SIG-M5 treated with dmso at 0.1 percent for 504 hours (cell line): ENCODE measurements around the gene FRG2C.
"Not testable (repeated sequence)": the region's sequence is repeated elsewhere in the genome, so short reads cannot be mapped to it uniquely, and the experiment has no call there.

Source experiments
- DNase-seq: peaks from one replicate; lab custom pipeline; 2025; ENCODE audit not compliant: unreplicated experiment; lab: John Stamatoyannopoulos, UW

The FRG2C gene

GRCh38 chr3:75669348-75670297 is 5.5 kb downstream of the FRG2C start:
- DNase-seq: not testable (repeated sequence)

DNA sequence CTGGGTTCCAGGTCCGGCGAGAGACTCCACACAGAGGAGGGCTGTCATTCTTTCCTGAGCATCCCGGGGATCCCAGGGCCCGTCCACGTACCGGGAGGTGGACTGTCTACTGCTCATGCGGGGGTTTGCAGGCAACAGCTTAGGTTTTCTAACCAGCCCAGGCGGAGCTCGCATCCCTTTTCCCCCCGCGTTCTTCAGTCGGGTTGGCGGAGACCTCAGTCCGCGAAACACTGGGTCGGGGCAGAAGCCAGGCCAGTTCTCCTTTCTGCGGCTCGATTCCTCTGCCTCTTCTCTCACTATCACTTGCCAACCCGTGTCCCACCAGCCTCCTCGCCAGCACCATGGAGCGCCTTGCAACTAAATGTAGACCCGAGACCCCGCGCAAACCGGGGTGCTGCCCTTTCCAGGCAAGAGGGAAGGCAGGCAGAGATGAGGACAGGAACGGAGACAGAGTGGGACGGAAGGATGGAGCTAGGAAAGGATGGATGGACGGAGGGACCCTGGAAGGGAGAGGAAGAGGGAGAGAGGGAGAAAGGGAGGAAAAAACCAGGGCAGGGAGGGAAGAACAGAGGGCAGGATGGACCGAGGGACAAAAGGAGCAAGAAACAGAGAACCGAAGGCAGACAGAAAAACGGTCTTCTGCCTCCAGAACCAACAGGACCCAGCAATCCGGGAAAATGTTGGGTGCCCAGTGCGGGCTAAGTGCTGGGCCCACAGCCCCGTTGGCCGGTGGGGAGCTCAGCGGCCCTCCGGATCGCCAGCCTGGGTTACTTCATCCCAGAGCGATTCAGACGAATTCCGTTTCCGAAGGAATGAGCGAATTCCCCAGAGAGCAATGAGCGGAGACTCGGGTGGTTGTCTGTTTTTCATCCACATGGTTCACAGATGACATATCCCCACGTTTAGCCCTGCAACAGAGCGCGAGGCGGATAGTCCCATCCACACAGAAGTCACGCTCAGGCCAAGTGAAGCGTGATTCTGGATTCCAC is 6.5 kb downstream of the FRG2C start:
- not testable (repeated sequence) for DNase-seq

DNA sequence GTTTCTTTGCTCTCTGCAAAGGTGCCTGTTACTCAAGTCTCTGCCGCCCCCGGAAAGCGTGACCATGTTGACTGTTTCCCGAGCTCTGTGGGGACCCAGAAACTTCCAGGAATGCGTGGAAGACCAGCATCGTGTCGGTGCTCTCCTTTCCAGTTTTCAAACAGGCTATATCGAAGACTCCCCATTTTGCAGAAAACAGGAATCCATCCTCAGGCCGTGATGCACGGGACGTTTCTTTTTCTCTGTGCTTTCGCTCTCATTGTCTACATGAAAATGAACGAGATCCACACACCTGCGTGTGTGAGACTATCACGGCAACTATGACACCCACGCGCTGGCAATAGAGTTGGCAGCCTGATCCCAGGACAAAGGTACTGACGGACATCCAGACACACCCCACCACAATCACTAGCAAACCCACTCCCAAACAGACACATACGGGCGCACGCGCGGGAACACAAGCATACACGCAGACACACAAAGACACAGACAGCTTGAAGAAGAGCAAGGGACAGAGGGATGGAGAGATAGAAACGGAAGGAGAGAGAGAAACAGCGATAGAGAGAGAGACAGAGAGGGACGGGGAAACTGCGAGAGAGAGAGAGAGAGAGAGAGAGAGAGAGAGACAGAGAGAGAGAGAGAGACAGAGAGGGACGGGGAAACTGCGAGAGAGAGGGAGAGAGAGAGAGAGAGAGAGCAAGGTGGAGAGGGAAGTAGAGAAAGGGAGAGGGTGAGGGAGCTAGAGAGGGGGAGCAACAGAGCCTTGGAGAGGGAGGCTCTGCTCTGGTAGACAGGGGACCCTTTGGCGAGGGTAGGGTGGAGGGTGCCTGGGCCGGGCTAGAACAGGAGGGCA is 7.4 kb downstream of the FRG2C start:
- DNase-seq: not testable (repeated sequence)

- not testable (repeated sequence) for DNase-seq
Measured at GRCh38 chr3:75672140-75672775, 8.1 kb downstream of the FRG2C start.

- DNase-seq: not testable (repeated sequence)
Measured at GRCh38 chr3:75683965-75684364, 19.8 kb downstream of the FRG2C start.

GRCh38 chr3:75687323-75687722 is 23.2 kb downstream of the FRG2C start:
- DNase-seq: no peak

DNA sequence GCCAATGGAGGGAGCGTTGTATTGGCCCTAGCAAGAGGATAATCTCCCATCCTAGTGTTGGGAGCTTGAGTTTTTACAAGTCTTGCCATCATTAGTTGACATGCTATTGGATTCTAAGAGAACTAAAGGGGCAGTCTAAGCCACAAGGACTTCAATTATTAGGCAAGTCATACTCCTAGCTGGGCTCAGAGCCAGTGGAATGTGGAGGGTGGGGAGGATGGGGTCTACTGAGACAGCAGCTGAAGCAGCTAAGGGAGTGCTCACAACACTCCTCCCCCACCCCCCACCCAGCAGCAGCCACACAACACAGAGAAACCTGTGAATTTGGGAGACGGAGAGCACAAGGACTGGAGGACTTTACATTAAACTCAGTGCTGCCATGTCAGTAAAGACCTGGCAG is 27.9 kb downstream of the FRG2C start:
- DNase-seq: no peak
